K562 (cell line): Measurements from ENCODE around the gene SP6. TPM values are rescaled to one million over a fixed set of nuclear protein-coding genes. Genes with fewer than 3 reads are reported as not detected.

Experiments
- CCAR2 ChIP-seq: fragments of 200-400 bp; formaldehyde crosslinking; IDR thresholded peaks from 2 replicates; pipeline ENCODE4 v1.6.1; 2017; ENCODE audit warnings: mild to moderate bottlenecking, low read depth, low read length
- CCNT2 ChIP-seq: IDR thresholded peaks from 2 replicates; pipeline ENCODE4 v1.6.1; 2011; ENCODE audit warnings: borderline replicate concordance, low read depth, mild to moderate bottlenecking, moderate library complexity, mixed read lengths, low read length; ENCODE audit not compliant: insufficient read length; ENCODE audit errors: extremely low read depth
- MED1 ChIP-seq: sonication (generic); formaldehyde crosslinking; IDR thresholded peaks from 2 replicates; pipeline ENCODE4 v1.8.1; 2023; ENCODE audit warnings: missing genetic modification reagents, borderline replicate concordance
- NCOA2 ChIP-seq, 2 experiments: fragments of 450-650 bp; IDR thresholded peaks; 2 replicates each; pipeline ENCODE4 v1.6.1; 2018; ENCODE audit warnings: mild to moderate bottlenecking in 2 of 2, moderate library complexity in 1 of 2; ENCODE audit not compliant: partially characterized antibody in 2 of 2
- NFIC ChIP-seq: fragments of 450-650 bp; IDR thresholded peaks from 2 replicates; pipeline ENCODE4 v1.6.1; 2017; ENCODE audit warnings: mild to moderate bottlenecking, inconsistent platforms
- PURB ChIP-seq: sonication (generic); formaldehyde crosslinking; IDR thresholded peaks from 2 replicates; pipeline ENCODE4 v1.9.0; 2021; ENCODE audit warnings: low read depth, mild to moderate bottlenecking, missing genetic modification reagents
- SAP30 ChIP-seq: fragments of 200-600 bp; sonication (generic); IDR thresholded peaks from 2 replicates; pipeline ENCODE4 v1.6.1; 2012; ENCODE audit warnings: borderline replicate concordance, low read depth, mild to moderate bottlenecking, moderate library complexity, low read length, control low read depth, inconsistent platforms; ENCODE audit not compliant: insufficient read depth, poor library complexity, severe bottlenecking
- SIRT6 ChIP-seq: IDR thresholded peaks from one replicate; pipeline ENCODE4 v1.6.1; 2012; ENCODE audit warnings: low read depth, mild to moderate bottlenecking, control low read depth, inconsistent platforms, low read length, moderate library complexity
- TEAD1 ChIP-seq, 2 experiments: fragments of 450-650 bp in 1 of 2; sonication (generic) in 1 of 2; formaldehyde crosslinking; IDR thresholded peaks; 2 replicates each; pipeline versions ENCODE4 v1.4.0 to v1.8.0; 2020 to 2022; ENCODE audit warnings: mild to moderate bottlenecking in 2 of 2, missing genetic modification reagents in 1 of 2
- ZNF232 ChIP-seq: sonication (generic); formaldehyde crosslinking; IDR thresholded peaks from 2 replicates; pipeline ENCODE4 v1.8.0; 2022; ENCODE audit warnings: mild to moderate bottlenecking, missing genetic modification reagents
- ZNF512 ChIP-seq: IDR thresholded peaks from 2 replicates; pipeline ENCODE4 v1.6.1; 2016; ENCODE audit warnings: missing genetic modification characterization, missing compliant biosample characterization
- polyA plus RNA-seq, 8 experiments: library from polyadenylated mRNA; depleted of rRNA in 4 of 8; stranded (reverse) in 5 of 8; unstranded in 3 of 8; fragments of >200 nt; fragmentation: Nextera tagmentation in 2 of 8; fragmentation: Illumina TruSeq in 1 of 8; extraction: Ambion mirVana in 2 of 8; extraction: Trizol in 1 of 8; gene quantifications; 2 replicates each; pipeline versions ENCODE4 v1.2.1 to v1.2.3, GENCODE V29; 2011 to 2014; ENCODE audit warnings: inconsistent platforms in 1 of 8, missing spikeins in 1 of 8
- total RNA-seq, 7 experiments: library from RNA; depleted of rRNA in 6 of 7; stranded (reverse); fragments of >200 nt in 6 of 7; fragmentation: Illumina TruSeq in 2 of 7; extraction: Trizol in 2 of 7; gene quantifications; 2 replicates each; pipeline versions ENCODE4 v1.2.1 to v1.2.3, GENCODE V29; 2011 to 2021; ENCODE audit warnings: low replicate concordance in 1 of 7
- TF ChIP-seq, protein P1 (sequence below), 2 experiments: fragments of 450-650 bp; formaldehyde crosslinking in 1 of 2; IDR thresholded peaks; 2 replicates each; pipeline versions ENCODE4 v1.4.0 to v1.6.1; 2014 to 2020; ENCODE audit warnings: mild to moderate bottlenecking in 2 of 2, borderline replicate concordance in 1 of 2, low read depth in 1 of 2
- TF ChIP-seq, protein P2 (sequence below): fragments of 450-650 bp; formaldehyde crosslinking; IDR thresholded peaks from 2 replicates; pipeline ENCODE4 v1.4.0; 2022; ENCODE audit warnings: mild to moderate bottlenecking, moderate library complexity
- TF ChIP-seq, protein P3 (sequence below): sonication (generic); formaldehyde crosslinking; IDR thresholded peaks from 2 replicates; pipeline ENCODE4 v1.8.0; 2022; ENCODE audit warnings: mild to moderate bottlenecking, low read depth, missing genetic modification reagents

SP6 gene
- total and polyA plus RNA-seq, 9 of the 15 experiments (the other 6 are each of a cell fraction or from before 2014, with no cell fraction given) = 0.11 to 7.9 (median 2.2) TPM

DNA sequence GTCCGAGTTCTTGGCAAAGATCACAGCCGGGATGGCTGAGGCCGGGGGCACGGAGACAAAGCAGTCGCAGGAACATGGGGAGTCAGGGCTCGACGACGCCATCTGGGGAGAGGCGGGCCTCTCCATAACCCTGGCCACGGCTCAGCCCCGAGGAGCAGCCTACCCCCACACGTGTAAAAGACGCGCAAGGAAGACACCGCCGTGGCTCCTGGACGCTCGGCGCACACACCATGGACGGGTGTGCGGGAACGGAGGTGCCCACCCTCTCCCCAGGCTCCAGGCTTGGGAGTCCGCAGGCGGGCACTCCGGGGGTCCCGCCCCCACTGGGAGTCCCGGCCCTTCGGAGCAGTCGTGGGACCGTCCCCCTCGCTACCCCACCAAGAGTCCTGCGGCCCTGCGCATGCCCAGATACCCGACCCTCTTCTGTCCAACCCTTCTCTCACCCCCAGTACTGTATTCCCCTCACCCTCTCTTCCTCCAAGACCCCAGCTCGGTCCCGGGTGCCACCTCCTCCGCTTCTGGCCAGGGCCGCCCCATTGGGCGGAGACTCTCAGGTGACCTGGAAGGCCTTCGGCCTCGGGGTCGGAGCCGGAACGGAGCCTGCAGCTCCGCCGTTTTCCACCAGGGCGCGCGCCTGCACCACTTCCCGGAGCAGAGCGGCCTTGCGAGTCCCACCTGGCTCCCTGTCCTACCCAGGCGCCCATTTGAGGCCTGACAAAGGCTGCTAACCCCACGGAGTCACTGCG lies 10.0 kb downstream of the SP6 start, which contains the start of gene SCRN2 (continued):
- TF ChIP-seq ZNF512 (tag) = no peak
- peak; percentile 85 for TF ChIP-seq SAP30
- TF ChIP-seq, protein P1, sequence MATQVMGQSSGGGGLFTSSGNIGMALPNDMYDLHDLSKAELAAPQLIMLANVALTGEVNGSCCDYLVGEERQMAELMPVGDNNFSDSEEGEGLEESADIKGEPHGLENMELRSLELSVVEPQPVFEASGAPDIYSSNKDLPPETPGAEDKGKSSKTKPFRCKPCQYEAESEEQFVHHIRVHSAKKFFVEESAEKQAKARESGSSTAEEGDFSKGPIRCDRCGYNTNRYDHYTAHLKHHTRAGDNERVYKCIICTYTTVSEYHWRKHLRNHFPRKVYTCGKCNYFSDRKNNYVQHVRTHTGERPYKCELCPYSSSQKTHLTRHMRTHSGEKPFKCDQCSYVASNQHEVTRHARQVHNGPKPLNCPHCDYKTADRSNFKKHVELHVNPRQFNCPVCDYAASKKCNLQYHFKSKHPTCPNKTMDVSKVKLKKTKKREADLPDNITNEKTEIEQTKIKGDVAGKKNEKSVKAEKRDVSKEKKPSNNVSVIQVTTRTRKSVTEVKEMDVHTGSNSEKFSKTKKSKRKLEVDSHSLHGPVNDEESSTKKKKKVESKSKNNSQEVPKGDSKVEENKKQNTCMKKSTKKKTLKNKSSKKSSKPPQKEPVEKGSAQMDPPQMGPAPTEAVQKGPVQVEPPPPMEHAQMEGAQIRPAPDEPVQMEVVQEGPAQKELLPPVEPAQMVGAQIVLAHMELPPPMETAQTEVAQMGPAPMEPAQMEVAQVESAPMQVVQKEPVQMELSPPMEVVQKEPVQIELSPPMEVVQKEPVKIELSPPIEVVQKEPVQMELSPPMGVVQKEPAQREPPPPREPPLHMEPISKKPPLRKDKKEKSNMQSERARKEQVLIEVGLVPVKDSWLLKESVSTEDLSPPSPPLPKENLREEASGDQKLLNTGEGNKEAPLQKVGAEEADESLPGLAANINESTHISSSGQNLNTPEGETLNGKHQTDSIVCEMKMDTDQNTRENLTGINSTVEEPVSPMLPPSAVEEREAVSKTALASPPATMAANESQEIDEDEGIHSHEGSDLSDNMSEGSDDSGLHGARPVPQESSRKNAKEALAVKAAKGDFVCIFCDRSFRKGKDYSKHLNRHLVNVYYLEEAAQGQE (IDR thresholded peaks at IDR 0.05; ENCODE audit: borderline replicate concordance) = peak; percentile 92
- TF ChIP-seq, protein P1 (CRISPR knock-in tag; IDR thresholded peaks at IDR 0.05; ENCODE audit: low read depth) = no peak
- no peak for TF ChIP-seq TEAD1 (CRISPR knock-in tag; IDR thresholded peaks at IDR 0.05)
- no peak for TF ChIP-seq NFIC
- TF ChIP-seq PURB = no peak
- TF ChIP-seq, protein P2, sequence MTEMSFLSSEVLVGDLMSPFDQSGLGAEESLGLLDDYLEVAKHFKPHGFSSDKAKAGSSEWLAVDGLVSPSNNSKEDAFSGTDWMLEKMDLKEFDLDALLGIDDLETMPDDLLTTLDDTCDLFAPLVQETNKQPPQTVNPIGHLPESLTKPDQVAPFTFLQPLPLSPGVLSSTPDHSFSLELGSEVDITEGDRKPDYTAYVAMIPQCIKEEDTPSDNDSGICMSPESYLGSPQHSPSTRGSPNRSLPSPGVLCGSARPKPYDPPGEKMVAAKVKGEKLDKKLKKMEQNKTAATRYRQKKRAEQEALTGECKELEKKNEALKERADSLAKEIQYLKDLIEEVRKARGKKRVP (CRISPR knock-in tag) = 0 out of 2 replicates have a peak, but pooled peaks have one; percentile 9
- TF ChIP-seq CCAR2 = no peak
- no peak for TF ChIP-seq ZNF232 (CRISPR knock-in tag)
- no peak for TF ChIP-seq SIRT6
- no peak for TF ChIP-seq NCOA2 (IDR thresholded peaks at IDR 0.05; ENCODE audit: partially characterized antibody in 2 of 2)
- TF ChIP-seq MED1 = no peak
- no peak for TF ChIP-seq CCNT2
- TF ChIP-seq, protein P3, sequence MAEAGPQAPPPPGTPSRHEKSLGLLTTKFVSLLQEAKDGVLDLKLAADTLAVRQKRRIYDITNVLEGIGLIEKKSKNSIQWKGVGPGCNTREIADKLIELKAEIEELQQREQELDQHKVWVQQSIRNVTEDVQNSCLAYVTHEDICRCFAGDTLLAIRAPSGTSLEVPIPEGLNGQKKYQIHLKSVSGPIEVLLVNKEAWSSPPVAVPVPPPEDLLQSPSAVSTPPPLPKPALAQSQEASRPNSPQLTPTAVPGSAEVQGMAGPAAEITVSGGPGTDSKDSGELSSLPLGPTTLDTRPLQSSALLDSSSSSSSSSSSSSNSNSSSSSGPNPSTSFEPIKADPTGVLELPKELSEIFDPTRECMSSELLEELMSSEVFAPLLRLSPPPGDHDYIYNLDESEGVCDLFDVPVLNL = no peak
